NCI-H2196 treated with DMSO at 0.1 percent for 48 hours (cell line): ENCODE results near the gene EFNB3.

Experiments used
- DNase-seq: peaks from one replicate; lab custom pipeline; 2025; ENCODE audit not compliant: unreplicated experiment; lab: John Stamatoyannopoulos, UW

EFNB3 gene

GRCh38 chr17:7704601-7705268 is at the start of gene EFNB3:
Gene EFNB3, plus strand, starts transcription at chr17:7705202. Its CDS starts 397 bp downstream, at chr17:7705599.
- peak; percentile 8 for DNase-seq

- no peak for DNase-seq
Observed at GRCh38 chr17:7655541-7655840, 49.5 kb upstream of the EFNB3 start.

- no peak for DNase-seq
Observed at GRCh38 chr17:7656958-7657609, 47.9 kb upstream of the EFNB3 start.

GRCh38 chr17:7667656-7668406 is 37.2 kb upstream of the EFNB3 start:
- no peak for DNase-seq

GRCh38 chr17:7668482-7668881 is 36.5 kb upstream of the EFNB3 start:
- no peak for DNase-seq

GRCh38 chr17:7673239-7673638 is 31.8 kb upstream of the EFNB3 start:
- DNase-seq, result no peak

- no peak for DNase-seq
Observed at GRCh38 chr17:7674934-7675333, 30.1 kb upstream of the EFNB3 start.

GRCh38 chr17:7676533-7676932 is 28.5 kb upstream of the EFNB3 start:
- no peak for DNase-seq

- DNase-seq, result no peak
Observed at GRCh38 chr17:7677388-7678067, 27.5 kb upstream of the EFNB3 start.

GRCh38 chr17:7684851-7685532 is 20.0 kb upstream of the EFNB3 start:
- DNase-seq, result no peak

GRCh38 chr17:7685533-7686221 is 19.3 kb upstream of the EFNB3 start:
- peak; percentile 61 for DNase-seq

GRCh38 chr17:7686222-7687071 is 18.6 kb upstream of the EFNB3 start:
- DNase-seq, result peak; percentile 70

GRCh38 chr17:7687072-7687907 is 17.7 kb upstream of the EFNB3 start, which contains the start of gene TP53:
Gene TP53, minus strand, starts transcription at chr17:7687490. Its CDS starts 10,896 bp downstream, at chr17:7676594.
- DNase-seq, result peak; percentile 66

- peak; percentile 71 for DNase-seq
Observed at GRCh38 chr17:7687908-7688807, 16.8 kb upstream of the EFNB3 start, which contains the start of gene WRAP53. Gene WRAP53, plus strand, starts transcription at chr17:7688477. Its CDS starts 172 bp downstream, at chr17:7688649.

- no peak for DNase-seq
Observed at GRCh38 chr17:7688808-7689316, 16.1 kb upstream of the EFNB3 start.

GRCh38 chr17:7695586-7695985 is 9.4 kb upstream of the EFNB3 start:
- DNase-seq, result no peak
